ENCODE data around the gene ILF2.
"Not testable (repeated sequence)": the region's sequence is repeated elsewhere in the genome, so short reads cannot be mapped to it uniquely, and the experiment has no call there.

The ILF2 gene

GRCh38 chr1:153649137-153649862, 21.5 kb downstream of the ILF2 start:
- Histone ChIP-seq H3K4me3 (ENCODE audit: insufficient read depth, low read depth, low read length) (no peak overlapping the region), H3K9me3 (ENCODE audit: control insufficient read depth, low read length) (no peaks in the 10 kb centered on the region), H3K4me1 (ENCODE audit: control insufficient read depth, insufficient read depth, low read length) (no peaks in the 10 kb centered on the region), H3K27me3 (ENCODE audit: control insufficient read depth, insufficient read depth, low read length, poor library complexity, severe bottlenecking) (no peaks in the 10 kb centered on the region), H3K27ac (ENCODE audit: insufficient read depth, low read depth, low read length, poor library complexity, severe bottlenecking) (no peak overlapping the region), H3K36me3 (ENCODE audit: control insufficient read depth, insufficient read depth, low read length) (peaks cover 11% of the 10 kb centered on the region)
- 57 to 62% methylated on average over 3 of the region's 3 CpGs for WGBS, 2 experiments

GRCh38 chr1:153648000-153648643, 22.7 kb downstream of the ILF2 start:
- Histone ChIP-seq H3K27me3 (ENCODE audit: control insufficient read depth, insufficient read depth, low read length, poor library complexity, severe bottlenecking) (no peaks in the 10 kb centered on the region), H3K36me3 (ENCODE audit: control insufficient read depth, insufficient read depth, low read length) (peaks cover 19% of the 10 kb centered on the region), H3K27ac (ENCODE audit: insufficient read depth, low read depth, low read length, poor library complexity, severe bottlenecking) (no peak overlapping the region), H3K4me3 (ENCODE audit: insufficient read depth, low read depth, low read length) (no peak overlapping the region), H3K9me3 (ENCODE audit: control insufficient read depth, low read length) (no peaks in the 10 kb centered on the region), H3K4me1 (ENCODE audit: control insufficient read depth, insufficient read depth, low read length) (no peaks in the 10 kb centered on the region)
- 80 to 86% methylated on average over 10 of the region's 10 CpGs for WGBS, 2 experiments

- Histone ChIP-seq H3K4me3 (ENCODE audit: insufficient read depth, low read depth, low read length) (no peak overlapping the region), H3K27me3 (ENCODE audit: control insufficient read depth, insufficient read depth, low read length, poor library complexity, severe bottlenecking) (no peaks in the 10 kb centered on the region), H3K9me3 (ENCODE audit: control insufficient read depth, low read length) (no peaks in the 10 kb centered on the region), H3K4me1 (ENCODE audit: control insufficient read depth, insufficient read depth, low read length) (no peaks in the 10 kb centered on the region), H3K27ac (ENCODE audit: insufficient read depth, low read depth, low read length, poor library complexity, severe bottlenecking) (no peak overlapping the region), H3K36me3 (ENCODE audit: control insufficient read depth, insufficient read depth, low read length) (peaks cover 27% of the 10 kb centered on the region)
- WGBS, 2 experiments = 66 to 68% methylated on average over 2 of the region's 2 CpGs
These were observed 23.5 kb downstream of the ILF2 start for GRCh38 chr1:153647346-153647714.

- H3K36me3 ChIP-seq (ENCODE audit: control insufficient read depth, insufficient read depth, low read length) = peaks cover 32% of the 10 kb centered on the region
- WGBS, 2 experiments = 89 to 94% methylated on average over 5 of the region's 5 CpGs
- H3K27me3 ChIP-seq (ENCODE audit: control insufficient read depth, insufficient read depth, low read length, poor library complexity, severe bottlenecking) = no peaks in the 10 kb centered on the region
- no peak overlapping the region for H3K4me3 ChIP-seq (ENCODE audit: insufficient read depth, low read depth, low read length)
- H3K27ac ChIP-seq (ENCODE audit: insufficient read depth, low read depth, low read length, poor library complexity, severe bottlenecking) = no peak overlapping the region
- H3K4me1 ChIP-seq (ENCODE audit: control insufficient read depth, insufficient read depth, low read length) = no peaks in the 10 kb centered on the region
- H3K9me3 ChIP-seq (ENCODE audit: control insufficient read depth, low read length) = no peaks in the 10 kb centered on the region
These were observed 24.0 kb downstream of the ILF2 start for GRCh38 chr1:153646672-153647345.

- no peak overlapping the region for H3K4me3 ChIP-seq (ENCODE audit: insufficient read depth, low read depth, low read length)
- no peaks in the 10 kb centered on the region for H3K27me3 ChIP-seq (ENCODE audit: control insufficient read depth, insufficient read depth, low read length, poor library complexity, severe bottlenecking)
- H3K9me3 ChIP-seq (ENCODE audit: control insufficient read depth, low read length) = no peaks in the 10 kb centered on the region
- peaks cover 61% of the 10 kb centered on the region for H3K36me3 ChIP-seq (ENCODE audit: control insufficient read depth, insufficient read depth, low read length)
- H3K4me1 ChIP-seq (ENCODE audit: control insufficient read depth, insufficient read depth, low read length) = no peaks in the 10 kb centered on the region
- no peak overlapping the region for H3K27ac ChIP-seq (ENCODE audit: insufficient read depth, low read depth, low read length, poor library complexity, severe bottlenecking)
These were observed 27.0 kb downstream of the ILF2 start for GRCh38 chr1:153643816-153644215.

GRCh38 chr1:153643100-153643499, 27.7 kb downstream of the ILF2 start:
- Histone ChIP-seq H3K27me3 (ENCODE audit: control insufficient read depth, insufficient read depth, low read length, poor library complexity, severe bottlenecking) (no peaks in the 10 kb centered on the region), H3K27ac (ENCODE audit: insufficient read depth, low read depth, low read length, poor library complexity, severe bottlenecking) (no peak overlapping the region), H3K4me1 (ENCODE audit: control insufficient read depth, insufficient read depth, low read length) (no peaks in the 10 kb centered on the region), H3K36me3 (ENCODE audit: control insufficient read depth, insufficient read depth, low read length) (peaks cover 68% of the 10 kb centered on the region), H3K9me3 (ENCODE audit: control insufficient read depth, low read length) (no peaks in the 10 kb centered on the region), H3K4me3 (ENCODE audit: insufficient read depth, low read depth, low read length) (no peak overlapping the region)
- WGBS, 2 experiments = 93 to 96% methylated on average over 11 of the region's 11 CpGs

GRCh38 chr1:153642161-153642560, 28.6 kb downstream of the ILF2 start:
- 93 to 99% methylated on average over 10 to 11 of the region's 11 CpGs for WGBS, 2 experiments
- no peak overlapping the region for H3K27ac ChIP-seq (ENCODE audit: insufficient read depth, low read depth, low read length, poor library complexity, severe bottlenecking)

GRCh38 chr1:153640861-153641260, 29.9 kb downstream of the ILF2 start:
- Histone ChIP-seq H3K36me3 (ENCODE audit: control insufficient read depth, insufficient read depth, low read length) (peaks cover 83% of the 10 kb centered on the region), H3K27me3 (ENCODE audit: control insufficient read depth, insufficient read depth, low read length, poor library complexity, severe bottlenecking) (no peaks in the 10 kb centered on the region), H3K4me1 (ENCODE audit: control insufficient read depth, insufficient read depth, low read length) (no peaks in the 10 kb centered on the region), H3K27ac (ENCODE audit: insufficient read depth, low read depth, low read length, poor library complexity, severe bottlenecking) (no peak overlapping the region), H3K9me3 (ENCODE audit: control insufficient read depth, low read length) (no peaks in the 10 kb centered on the region), H3K4me3 (ENCODE audit: insufficient read depth, low read depth, low read length) (no peak overlapping the region)
- WGBS, 2 experiments = 81 to 82% methylated on average over 6 of the region's 6 CpGs

More at GRCh38 chr1:153642161-153642560, 28.6 kb downstream of the ILF2 start:
- H3K27me3 ChIP-seq (ENCODE audit: control insufficient read depth, insufficient read depth, low read length, poor library complexity, severe bottlenecking) = no peaks in the 10 kb centered on the region
- no peaks in the 10 kb centered on the region for H3K4me1 ChIP-seq (ENCODE audit: control insufficient read depth, insufficient read depth, low read length)
- no peaks in the 10 kb centered on the region for H3K9me3 ChIP-seq (ENCODE audit: control insufficient read depth, low read length)
- peaks cover 75% of the 10 kb centered on the region for H3K36me3 ChIP-seq (ENCODE audit: control insufficient read depth, insufficient read depth, low read length)
- no peak overlapping the region for H3K4me3 ChIP-seq (ENCODE audit: insufficient read depth, low read depth, low read length)

- WGBS, 2 experiments = 95 to 97% methylated on average over 5 of the region's 5 CpGs
- H3K4me1 ChIP-seq (ENCODE audit: control insufficient read depth, insufficient read depth, low read length); H3K9me3 ChIP-seq (ENCODE audit: control insufficient read depth, low read length); H3K27ac ChIP-seq (ENCODE audit: insufficient read depth, low read depth, low read length, poor library complexity, severe bottlenecking); H3K27me3 ChIP-seq (ENCODE audit: control insufficient read depth, insufficient read depth, low read length, poor library complexity, severe bottlenecking); H3K4me3 ChIP-seq (ENCODE audit: insufficient read depth, low read depth, low read length): not testable (repeated sequence)
- peaks cover 77% of the 10 kb centered on the region for H3K36me3 ChIP-seq (ENCODE audit: control insufficient read depth, insufficient read depth, low read length)
These were observed 30.6 kb downstream of the ILF2 start for GRCh38 chr1:153640213-153640612.

- no peaks in the 10 kb centered on the region for H3K9me3 ChIP-seq (ENCODE audit: control insufficient read depth, low read length)
- peaks cover 73% of the 10 kb centered on the region for H3K36me3 ChIP-seq (ENCODE audit: control insufficient read depth, insufficient read depth, low read length)
- 94 to 98% methylated on average over 3 of the region's 3 CpGs for WGBS, 2 experiments
- H3K27ac ChIP-seq (ENCODE audit: insufficient read depth, low read depth, low read length, poor library complexity, severe bottlenecking) = no peak overlapping the region
- no peaks in the 10 kb centered on the region for H3K27me3 ChIP-seq (ENCODE audit: control insufficient read depth, insufficient read depth, low read length, poor library complexity, severe bottlenecking)
- H3K4me1 ChIP-seq (ENCODE audit: control insufficient read depth, insufficient read depth, low read length) = no peaks in the 10 kb centered on the region
- H3K4me3 ChIP-seq (ENCODE audit: insufficient read depth, low read depth, low read length) = no peak overlapping the region
These were observed 31.5 kb downstream of the ILF2 start for GRCh38 chr1:153639280-153639679.
